Hematopoietic multipotent progenitor cell treated with erythropoietin and hydrocortisone succinate and interleukin-3 and kit ligand, for 4 days (in vitro differentiated cells): ENCODE results near the gene GPSM1.
A peak's percentile ranks its signal among the peaks of the same experiment; 100 is the strongest.

ENCODE experiments used
- DNase-seq: peaks from one replicate; pipeline ENCODE4 v3.0.0-alpha.2; 2015

Gene GPSM1

DNA sequence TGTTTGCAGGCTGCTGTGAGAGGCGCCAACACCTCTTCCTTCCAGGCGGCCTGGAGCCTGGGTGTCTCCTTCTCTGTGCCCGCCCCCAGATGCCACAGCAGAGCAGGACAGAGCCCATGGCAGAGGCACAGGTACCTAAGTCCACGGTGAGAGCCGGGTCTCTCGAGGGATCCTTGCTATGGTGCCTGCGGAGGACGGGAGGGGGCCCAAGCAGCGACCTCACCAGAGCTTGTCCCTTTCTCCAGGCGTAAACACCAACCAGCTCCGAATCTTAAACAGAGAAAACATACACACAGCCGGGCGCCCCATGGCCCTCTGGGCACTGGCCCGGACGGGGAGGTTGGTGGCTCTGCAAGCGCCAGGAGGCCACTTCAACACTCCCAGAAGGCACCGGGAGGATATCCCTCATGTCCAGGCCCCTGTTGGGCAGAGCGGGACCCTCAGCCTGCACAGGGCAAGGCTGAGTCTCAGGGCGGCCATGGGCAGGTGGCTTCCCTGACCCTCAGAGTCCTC is 35.3 kb upstream of the GPSM1 start:
- no peak for DNase-seq

- no peak for DNase-seq
Observed at GRCh38 chr9:136292591-136293448, 34.5 kb upstream of the GPSM1 start.

DNA sequence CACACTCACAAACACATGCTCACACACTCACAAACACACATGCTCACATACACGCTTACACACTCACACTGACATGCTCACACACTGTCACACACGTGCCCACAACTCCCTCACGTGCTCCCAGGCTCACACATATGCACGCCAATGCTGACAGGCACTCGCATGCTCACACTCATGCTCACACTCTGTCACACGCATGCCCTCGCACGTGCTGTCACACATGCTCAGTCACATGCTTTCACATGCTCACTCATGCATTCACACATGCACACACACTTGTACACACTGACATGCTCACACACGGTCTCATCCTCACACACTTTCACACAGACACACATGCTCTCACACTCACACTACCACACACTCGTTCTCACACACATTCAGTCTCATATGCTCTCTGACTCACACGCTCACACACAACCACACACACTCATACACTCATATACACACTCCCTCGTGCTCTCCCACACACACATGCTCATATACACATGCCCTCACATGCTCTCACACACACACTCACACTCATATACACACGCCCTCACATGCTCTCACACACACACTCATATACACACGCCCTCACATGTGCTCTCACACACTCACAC is 33.8 kb upstream of the GPSM1 start:
- DNase-seq: no peak

- DNase-seq: no peak
Observed at GRCh38 chr9:136294437-136294836, 32.9 kb upstream of the GPSM1 start.

DNA sequence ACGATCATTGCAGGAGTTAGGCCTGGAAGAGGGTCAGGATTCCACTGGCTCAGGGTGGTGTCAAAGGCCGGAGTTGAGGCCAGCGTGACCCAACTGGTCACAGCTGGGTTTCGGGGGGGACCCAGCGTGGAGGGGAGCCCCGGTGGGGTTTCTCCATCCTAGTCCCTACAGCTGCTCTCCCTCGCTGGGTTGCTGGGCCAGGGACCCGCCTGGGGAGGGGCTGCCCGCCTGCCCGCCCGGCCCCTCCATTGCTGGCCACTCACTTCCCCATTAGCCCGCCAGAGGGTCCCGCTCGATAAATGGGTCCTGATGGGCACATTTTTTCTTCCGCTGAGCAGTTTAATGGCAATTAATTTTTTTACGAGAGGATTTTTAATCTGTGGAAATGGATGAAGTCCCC is 32.3 kb upstream of the GPSM1 start:
- no peak for DNase-seq

GRCh38 chr9:136295542-136296433 is 31.6 kb upstream of the GPSM1 start:
- DNase-seq: no peak

DNA sequence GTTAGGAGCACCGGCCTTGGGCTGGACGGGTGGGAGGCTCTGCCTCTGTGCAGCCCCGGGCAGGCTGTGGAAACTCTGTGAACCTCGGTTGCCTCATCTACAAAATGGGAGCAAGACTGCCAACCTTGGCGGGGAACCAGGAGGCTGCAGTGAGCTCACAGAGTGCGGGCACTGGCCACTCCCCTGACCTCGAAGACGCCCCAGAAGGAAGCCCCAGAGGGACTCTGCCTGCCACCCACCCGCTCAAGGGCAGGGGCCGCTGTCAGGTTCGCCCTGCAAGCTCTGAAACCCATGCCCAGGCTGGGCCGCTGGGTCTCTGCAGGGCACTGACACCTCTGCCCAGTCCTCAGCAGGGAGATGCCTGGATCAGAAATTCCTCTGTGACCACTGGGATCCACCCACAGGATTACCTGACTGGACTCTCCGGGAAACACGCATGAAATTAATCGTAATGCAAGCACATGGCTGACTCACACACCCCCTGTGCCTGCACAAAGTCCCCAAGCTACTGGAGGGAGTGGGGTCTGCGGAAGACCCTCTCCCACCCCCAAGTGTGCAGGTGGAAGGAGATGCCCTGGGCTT is 30.8 kb upstream of the GPSM1 start:
- no peak for DNase-seq

DNA sequence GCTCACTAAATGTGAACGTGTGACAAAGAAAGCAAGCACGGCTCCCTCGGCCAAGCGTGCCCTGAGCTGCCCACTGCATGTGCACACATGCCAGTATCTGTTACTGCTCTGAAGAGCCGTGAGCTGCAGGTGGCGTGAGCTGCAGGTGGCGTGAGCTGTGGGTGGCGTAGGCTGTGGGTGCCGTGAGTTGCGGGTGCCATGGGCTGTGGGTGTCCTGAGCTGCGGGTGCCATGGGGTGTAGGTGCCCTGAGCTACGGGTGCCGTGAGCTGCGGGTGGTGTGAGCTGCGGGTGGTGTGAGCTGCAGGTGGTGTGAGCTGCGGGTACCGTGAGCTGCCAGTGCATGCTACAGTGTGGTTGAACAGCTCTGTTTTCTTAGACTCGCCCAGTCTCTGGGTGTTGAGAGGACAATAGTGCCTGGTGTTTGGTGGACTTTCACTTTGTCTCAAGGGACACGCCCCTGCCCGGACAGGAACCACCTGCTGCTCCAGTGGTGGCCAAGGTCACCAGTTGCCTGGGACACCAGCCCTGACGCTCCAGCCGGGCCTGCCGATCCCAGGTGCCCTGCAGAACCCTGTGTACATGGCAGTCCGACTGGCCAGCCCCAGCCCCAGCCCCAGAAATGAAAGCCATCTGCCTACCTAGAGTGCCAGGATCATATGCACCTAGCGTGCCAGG is 30.2 kb upstream of the GPSM1 start:
- DNase-seq: no peak

- no peak for DNase-seq
Observed at GRCh38 chr9:136297766-136298735, 29.3 kb upstream of the GPSM1 start.

GRCh38 chr9:136299116-136299515 is 28.2 kb upstream of the GPSM1 start:
- DNase-seq: no peak

DNA sequence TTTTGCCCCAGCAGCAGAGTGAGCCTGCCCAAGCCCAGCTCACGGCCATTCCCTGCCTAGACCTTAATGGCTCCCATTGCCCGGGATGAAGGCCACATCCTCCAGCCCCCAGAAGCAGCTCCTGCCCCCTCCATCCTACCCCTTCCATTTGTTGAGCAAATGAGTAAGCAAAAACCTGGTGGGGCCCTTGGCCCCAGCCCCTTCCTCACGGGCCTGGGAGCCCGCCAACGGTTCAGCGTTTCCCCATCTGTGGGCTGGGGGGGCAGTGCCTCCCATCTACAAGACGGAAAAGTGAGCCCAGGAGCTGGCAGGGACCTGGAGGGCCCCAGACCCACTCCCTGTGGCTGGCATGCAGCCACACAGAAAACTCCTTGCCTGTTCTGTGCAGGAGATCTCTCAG is 27.8 kb upstream of the GPSM1 start:
- peak; percentile 33 for DNase-seq

GRCh38 chr9:136300016-136300545 is 27.3 kb upstream of the GPSM1 start:
- no peak for DNase-seq

DNA sequence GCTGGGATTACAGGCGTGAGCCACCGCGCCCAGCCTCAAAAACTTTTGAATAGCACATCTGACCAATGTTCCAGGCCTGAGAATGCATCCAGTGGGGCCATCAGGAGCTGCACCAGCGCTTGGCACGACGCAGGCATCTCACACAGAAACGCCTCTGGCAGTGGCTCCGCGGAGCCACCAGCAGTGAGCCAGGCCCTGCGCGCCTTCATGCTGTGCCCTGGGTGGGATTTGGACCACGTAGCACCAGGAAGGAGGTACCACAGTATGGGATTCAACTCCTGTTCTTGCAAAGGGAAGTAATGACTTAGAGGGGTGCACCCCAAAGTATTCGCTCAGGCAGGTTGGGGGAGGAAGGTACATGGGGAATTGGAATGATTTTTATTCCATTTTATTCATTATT is 26.5 kb upstream of the GPSM1 start:
- DNase-seq: no peak

GRCh38 chr9:136302527-136302926 is 24.8 kb upstream of the GPSM1 start:
- DNase-seq: no peak

- DNase-seq: no peak
Observed at GRCh38 chr9:136303066-136303824, 24.1 kb upstream of the GPSM1 start.

GRCh38 chr9:136303825-136304416 is 23.4 kb upstream of the GPSM1 start, which contains the start of gene CCDC187:
TSS of gene CCDC187 (minus strand) at chr9:136304094. CDS start at chr9:136303830, 264 bp downstream.
- DNase-seq: no peak

GRCh38 chr9:136304456-136304855 is 22.9 kb upstream of the GPSM1 start:
- no peak for DNase-seq

DNA sequence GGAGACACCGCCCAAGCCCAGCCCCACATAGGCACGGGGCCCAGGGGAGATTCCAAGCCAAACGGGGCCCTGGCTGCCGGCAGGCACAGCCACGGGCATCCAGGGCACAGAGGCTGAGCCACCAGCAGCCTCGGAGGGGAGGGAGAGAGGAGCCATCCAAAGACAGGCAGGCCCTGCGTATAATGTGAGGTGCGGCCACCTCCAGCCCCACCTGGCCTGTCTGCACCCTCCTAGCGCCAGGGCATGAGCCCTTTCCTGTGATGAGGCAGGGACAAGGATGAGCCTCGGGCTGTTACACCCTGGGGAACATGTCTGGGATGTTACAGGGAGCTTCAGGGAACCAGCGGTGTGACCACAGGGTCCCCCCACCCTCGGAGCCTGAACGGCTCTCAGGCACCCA is 22.4 kb upstream of the GPSM1 start:
- DNase-seq: no peak

- DNase-seq: no peak
Observed at GRCh38 chr9:136305804-136306203, 21.5 kb upstream of the GPSM1 start.
